NOMO-1 treated with dmso at 0.1 percent for 144 hours (cell line): Measurements from ENCODE around the gene FAM153A.
"Not testable (repeated sequence)": the region's sequence is repeated elsewhere in the genome, so short reads cannot be mapped to it uniquely, and the experiment has no call there.

Source experiments
- DNase-seq: peaks from one replicate; lab custom pipeline; 2025; ENCODE audit not compliant: unreplicated experiment; lab: John Stamatoyannopoulos, UW

FAM153A gene

DNA sequence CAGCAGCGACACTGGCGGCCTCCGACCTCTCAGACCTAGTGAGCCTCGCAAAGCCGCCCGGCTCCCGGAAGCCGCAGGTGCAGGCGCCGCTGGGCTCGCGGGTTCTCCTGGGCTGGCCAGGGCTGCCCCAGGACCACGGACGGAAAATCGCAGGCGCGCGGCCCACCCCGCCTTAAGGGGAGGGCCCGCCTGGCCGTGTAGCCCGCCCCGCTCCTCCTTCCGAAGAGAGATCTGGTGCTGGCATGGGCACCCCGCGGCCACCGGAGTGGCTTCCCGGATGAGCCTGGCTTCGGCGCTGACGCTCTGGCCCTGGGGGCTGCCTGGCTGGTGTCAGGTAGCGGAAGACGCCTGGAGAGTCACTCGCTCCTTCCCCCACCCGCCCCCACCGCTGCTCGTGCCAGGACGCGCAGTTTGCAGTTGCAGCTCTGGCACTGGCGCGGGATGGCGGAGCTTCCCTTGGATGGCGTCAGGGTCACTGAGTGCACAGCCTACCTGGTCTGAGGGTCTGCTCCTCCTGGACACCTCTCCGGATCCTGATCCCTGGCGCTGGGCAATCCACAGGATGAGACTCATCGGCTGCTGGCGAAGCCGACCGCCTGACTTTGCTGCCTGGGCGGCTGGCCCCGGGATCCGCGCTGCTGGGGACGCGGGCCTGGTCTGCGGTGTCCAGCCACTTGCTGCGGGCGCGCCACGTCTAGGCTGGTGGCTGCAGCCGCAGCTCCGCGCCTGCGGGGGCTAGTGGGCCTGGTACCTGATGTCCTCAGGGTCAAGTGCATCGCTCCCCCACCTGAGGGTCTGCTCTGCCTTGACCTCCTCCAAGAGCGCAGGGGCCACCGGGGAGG, at the start of gene FAM153A:
FAM153A (minus strand) TSS at position 108 of the 842 bp plus-strand sequence.
- not testable (repeated sequence) for DNase-seq

DNA sequence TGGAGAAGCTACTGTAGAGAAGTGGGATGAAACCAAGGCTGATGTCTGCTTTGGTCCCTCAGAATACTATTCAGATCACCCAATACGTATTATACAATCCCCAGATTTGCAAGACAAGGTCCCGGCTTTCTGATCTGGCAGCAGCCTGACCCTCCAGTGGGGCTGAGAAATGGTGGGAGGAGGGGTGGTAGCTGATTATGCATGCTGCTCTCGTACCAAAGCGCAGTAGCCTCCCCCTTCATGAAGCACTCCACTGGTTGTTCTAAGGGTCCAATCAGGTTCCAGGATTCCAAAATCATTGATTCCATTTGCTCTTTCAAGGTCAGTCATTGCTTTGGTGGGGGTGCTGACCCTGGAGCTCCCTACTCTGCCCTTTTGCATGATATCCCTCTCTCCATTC, 49.6 kb upstream of the FAM153A start:
- DNase-seq: not testable (repeated sequence)

DNA sequence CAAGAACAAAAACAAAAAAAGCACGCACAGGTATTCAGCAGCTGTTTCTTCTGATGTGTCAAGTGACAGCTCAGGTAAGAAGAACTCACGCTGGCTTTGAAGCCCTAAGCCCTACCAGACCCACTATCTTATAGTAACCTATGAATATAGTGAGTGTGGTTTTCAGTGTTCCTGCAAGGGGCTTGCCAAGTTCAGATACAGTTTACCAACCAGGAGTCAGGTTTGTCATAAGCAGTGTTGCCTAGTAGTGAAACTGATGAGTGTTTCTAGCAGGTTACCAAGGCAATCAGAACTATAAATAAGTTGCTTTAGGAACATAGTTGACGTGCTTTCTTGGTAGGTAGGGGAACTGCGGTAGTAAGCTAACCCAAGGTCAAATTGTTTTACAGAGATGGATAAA, 43.4 kb upstream of the FAM153A start:
- DNase-seq: not testable (repeated sequence)

DNA sequence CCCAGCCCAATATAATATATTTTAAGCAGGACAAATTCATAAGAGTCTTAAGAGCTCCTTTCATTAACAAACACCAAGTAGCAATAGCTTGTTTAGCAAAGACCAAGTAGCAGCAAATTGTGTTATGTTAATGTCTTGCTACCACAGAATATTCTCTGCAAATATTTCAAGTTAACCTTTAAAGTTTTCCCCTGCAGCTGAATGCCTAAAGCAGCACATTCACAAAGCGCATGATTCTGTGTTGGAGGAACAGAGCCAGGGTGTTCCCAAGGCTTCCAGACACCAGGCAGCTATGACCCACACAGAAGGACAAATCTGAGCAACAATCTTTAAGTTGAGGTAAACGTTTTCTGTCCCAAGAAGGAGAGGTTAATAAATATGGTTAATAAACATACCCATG, 42.1 kb upstream of the FAM153A start:
- not testable (repeated sequence) for DNase-seq

DNA sequence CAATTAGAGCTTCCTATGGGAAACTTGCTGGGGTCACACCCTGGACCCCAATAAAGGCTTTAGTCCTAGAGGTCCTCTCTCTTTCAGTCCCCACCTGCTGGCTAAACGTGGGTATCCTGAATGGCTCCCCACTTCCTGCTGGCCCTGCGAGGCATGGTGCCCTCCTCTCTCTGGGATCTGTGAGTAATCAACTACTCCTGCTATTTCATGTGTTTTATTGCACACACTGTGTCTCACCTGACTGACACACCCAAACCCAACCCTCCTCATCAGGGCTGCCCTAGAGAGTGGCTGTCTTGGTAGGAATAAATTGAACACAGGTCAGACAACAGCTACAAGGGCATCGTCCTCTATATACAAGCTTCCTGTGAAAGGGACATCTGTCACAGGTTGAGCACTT, 39.8 kb upstream of the FAM153A start:
- DNase-seq: not testable (repeated sequence)

DNA sequence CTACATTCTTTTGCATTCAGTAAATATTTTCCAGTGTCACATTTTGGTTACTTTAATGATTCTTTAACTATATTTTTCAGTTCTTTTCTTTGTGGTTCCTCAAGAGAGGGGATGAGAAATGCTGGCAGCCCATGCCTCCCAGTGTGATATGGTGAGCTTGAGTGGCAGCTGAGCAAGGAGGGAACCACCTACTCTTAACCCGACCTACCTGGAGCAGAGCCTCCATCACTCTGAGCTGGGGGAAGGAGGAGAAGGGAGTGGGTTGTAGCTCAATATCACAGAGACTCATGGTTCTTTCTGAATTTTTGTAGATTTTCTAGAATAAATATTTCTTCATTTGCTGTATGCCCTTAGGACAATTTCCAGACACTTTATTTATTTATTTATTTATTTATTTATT, 37.0 kb upstream of the FAM153A start:
- not testable (repeated sequence) for DNase-seq

DNA sequence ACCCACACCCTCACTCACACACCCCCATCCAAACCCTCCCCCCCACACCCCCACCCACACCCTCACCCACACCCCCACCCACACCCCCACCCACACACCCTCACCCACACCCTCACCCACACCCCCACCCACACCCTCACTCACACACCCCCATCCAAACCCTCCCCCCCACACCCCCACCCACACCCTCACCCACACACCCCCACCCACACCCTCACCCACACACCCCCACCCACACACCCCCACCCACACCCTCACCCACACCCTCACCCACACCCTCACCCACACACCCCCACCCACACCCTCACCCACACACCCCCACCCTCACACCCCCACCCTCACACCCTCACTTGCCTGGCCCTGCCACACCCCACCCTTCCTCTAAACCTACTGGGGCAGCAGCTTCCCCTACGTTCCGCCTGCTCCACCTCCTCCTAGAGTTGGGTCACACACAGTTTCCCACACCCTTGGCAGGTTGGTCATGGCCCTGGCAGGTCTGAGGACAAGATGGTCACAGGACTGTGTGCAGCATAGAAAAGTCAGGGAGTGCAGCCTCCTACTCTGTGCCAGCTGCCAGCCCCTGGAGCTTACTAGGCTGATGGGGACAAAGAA, 30.2 kb upstream of the FAM153A start:
- DNase-seq: not testable (repeated sequence)

DNA sequence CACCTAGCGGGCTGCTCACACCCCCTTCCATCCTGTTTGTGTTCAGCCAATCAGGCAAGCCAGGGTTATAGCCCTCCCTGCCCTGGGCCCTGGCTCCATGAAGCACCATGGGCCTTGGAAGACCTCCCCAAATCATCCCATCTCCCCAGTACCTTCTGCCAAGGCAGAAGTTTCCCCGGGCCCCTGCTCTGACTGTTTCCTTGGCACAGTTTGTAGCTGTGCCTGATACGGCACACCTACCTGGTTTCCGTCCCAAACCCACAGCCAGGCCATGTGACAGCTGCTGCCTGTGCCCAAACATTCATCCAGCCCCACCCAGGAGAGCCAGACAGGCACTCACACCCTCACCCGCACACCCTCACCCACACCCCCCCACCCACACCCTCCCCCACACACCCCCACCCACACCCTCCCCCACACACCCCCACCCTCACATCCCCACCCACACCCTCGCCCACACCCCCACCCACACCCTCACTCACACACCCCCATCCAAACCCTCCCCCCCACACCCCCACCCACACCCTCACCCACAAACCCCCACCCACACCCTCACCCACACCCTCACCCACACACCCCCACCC, 29.6 kb upstream of the FAM153A start:
- DNase-seq: not testable (repeated sequence)

DNA sequence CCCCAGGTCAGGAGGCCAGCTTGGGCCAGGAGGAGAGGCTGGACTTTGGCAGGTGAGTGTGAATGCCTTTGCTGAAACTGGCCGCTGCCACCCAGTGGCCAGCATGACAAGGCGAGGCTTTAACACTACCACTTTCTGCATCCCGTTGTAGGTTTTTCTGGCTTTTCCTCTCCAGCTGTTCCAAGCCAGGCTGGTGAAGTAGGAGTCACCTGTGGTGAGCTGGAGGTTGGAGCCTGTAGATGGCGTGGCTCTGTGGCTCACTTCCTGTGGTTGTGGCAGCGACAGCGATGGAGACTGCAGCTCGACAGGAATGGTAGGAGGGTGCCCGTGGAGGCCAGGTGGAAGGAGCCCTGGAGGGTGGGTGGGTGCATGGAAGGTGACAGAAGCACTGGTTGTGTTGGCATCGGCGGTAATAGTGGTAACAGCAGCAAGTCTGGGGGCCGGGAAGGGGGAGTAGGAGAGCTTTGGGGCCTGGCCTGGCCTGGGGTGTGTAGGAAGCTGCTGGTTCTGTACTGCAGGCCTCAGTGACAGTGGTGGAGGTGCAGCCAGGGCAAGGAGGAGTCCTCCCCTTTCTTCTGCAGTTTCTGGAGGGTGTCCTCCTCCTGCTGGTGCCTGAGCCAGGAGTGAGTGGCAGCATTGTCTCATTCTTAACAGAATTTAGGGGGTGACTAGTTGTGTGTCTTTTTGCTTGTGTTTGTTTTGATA, 26.7 kb upstream of the FAM153A start:
- DNase-seq: not testable (repeated sequence)

DNA sequence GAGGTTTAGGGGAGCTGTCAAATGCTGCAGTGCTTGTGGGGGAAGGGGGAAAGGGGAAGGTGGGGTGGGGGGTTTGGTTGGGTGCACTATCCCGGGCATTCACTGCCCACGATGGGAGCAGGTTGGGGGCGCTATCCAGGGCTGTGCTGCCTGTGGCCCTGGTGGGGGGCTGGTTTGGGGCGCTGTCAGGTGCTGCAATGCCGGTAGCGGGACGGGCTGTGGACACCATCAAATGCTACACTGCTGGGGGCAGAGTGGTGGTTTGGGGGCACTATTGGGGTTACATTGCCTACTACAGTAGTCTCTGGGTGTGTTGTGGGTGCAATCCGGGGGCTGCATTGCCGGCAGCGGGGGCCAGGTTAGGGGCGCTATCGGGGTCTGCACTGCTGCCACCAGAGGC, 25.7 kb upstream of the FAM153A start:
- DNase-seq: not testable (repeated sequence)

DNA sequence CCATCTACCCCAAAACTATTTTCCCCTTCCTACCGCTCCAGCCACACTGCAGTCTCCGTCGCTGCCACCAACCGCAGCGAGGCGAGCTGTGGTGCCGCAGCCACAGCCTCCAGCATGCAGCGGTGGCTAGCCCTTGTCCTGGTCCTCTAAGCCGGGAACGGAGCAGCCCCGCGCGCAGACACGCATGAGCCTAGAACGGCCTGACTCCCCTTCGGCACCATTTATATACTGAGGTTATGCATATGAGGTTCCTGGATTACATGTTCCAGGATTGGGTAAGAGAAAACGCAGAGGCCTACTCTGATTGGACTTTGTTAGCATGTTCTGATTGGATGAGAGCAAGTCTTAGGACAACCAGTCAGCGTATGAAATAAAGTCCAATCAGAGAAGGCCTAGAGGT, 24.6 kb upstream of the FAM153A start:
- not testable (repeated sequence) for DNase-seq

DNA sequence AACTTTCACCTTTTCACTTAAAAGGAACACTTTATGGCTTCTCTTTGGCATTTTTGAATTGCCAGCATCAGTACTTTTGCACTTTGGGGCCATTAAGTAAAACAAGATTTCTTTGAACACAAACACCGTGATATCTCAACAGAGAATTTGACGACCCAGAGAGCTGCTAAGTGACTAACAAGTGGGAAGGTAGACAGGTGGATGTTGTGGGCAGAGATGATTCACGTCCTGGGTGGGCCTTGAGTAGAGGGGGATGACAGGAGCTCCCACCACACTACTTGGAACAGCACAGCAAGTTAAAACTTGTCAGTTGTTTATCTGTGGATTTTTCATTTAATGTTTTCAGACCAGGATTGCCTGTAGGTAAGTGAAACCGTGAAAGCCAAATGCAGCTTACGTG, 18.7 kb upstream of the FAM153A start:
- DNase-seq: not testable (repeated sequence)

DNA sequence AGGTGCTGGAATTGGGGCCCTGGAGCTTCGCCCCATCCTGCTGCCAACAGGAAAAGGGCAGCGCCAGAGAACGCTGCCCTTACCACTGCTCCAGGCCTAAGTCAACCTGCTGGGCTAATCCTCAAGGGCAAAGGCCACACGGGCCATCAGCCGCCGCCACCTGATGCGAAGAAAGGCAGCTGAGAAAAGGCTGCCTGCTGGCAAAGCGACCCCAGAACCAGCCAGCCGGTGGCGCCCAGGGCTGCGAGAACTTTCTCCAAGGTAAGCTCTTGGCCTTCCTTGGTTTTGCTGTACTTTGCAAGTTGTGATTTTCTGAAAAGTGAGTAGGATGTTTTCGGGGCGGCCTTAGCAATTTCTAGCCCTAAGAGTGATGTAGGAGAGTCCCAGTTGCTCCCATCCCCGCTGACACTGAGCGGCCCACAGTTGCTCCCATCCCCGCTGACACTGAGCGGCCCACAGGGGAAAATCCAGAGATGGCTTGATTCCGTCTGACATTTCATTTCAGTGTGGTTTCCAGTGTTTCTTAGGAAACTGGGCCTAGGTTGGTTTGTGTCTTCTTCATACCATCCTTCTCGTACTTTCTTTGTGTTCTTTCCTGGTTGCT, 15.6 kb upstream of the FAM153A start:
- not testable (repeated sequence) for DNase-seq

DNA sequence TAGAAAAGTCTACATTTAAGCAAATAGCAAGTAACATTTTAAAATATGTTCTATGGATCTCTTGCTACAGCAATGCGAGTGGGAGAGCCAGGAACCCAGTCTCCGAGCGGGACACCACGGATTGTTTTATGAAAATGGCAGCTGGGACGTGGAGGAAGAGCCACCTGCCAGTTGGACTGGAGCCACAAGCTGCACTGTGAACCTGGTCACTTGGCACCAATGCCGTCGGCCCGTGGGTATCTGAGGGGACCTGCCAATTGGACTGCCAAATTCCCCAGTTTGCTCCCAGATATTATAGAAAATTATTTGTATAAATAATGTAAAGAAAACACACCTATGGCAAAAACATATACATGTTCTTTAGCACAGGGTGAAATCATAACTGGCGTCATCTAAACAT, 10.6 kb upstream of the FAM153A start:
- not testable (repeated sequence) for DNase-seq

DNA sequence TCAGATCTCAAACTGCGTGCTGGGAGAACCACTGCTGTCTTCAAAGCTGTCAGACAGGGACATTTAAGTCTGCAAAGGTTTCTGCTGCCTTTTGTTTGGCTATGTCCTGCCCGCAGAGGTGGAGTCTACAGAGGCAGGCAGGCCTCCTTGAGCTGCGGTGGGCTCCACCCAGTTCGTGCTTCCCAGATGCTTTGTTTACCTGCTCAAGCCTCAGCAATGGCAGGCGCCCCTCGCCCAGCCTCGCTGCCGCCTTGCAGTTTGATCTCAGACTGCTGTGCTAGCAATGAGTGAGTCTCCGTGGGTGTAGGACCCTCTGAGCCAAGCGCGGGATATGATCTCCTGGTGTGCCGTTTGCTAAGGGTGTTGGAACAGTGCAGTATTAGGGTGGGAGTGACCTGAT, 8.9 kb upstream of the FAM153A start:
- not testable (repeated sequence) for DNase-seq

DNA sequence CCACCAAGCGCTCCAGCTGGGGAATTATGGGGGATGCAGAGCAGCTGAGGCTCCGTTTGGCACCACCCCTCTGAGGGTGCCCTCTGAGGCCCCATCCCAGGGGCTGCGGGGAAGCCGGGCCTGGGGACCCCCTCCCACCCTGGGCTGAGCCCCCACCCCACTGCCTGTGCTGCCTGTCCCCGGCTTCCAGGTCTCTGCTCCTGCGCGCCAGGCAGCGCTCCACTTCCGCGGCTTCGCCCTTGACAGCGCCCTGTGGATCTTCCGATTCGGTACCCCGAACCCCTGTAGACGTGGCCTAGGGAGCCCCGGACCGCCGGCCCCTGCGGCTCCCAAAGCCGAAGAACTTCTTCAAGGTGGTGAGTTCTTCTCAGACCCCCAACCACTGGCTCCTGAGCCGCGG, 530 bp downstream of the FAM153A start:
- DNase-seq: not testable (repeated sequence)

DNA sequence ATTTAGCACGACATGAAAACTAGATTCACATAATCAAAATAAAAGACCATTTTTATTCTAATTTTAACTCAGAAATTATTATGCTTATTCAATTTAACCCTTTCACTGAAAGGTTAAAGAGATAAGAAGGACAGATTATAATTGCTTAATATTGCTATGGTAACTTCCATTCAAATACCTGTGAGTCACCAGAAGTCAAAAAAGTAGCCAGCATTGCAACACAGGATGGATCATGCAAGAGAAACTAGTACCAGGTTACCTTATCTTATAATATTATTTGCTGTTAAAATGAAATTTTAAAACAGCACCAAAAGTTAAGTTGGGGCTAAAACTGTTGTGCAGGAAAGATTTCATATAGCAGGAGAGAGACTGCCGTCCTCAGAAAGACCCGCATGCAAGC, 11.5 kb downstream of the FAM153A start:
- DNase-seq: not testable (repeated sequence)

DNA sequence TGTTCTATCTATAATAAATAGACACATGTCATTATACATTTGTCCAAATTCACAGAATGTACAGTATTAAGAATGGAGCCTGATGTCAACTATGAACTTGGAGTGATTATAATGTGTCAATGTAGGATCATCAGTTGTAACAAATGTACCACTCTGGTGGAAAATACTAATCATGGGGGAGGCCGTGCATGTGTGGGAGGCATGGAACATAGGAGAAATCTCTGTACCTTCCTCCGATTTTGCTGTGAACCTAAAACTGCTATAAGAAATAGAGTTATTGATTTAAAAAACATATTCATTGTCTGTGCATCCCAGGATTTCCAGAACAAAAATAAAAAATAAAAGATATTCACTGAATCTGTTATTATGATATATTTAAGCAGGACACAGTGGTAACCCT, 12.1 kb downstream of the FAM153A start:
- DNase-seq: not testable (repeated sequence)

DNA sequence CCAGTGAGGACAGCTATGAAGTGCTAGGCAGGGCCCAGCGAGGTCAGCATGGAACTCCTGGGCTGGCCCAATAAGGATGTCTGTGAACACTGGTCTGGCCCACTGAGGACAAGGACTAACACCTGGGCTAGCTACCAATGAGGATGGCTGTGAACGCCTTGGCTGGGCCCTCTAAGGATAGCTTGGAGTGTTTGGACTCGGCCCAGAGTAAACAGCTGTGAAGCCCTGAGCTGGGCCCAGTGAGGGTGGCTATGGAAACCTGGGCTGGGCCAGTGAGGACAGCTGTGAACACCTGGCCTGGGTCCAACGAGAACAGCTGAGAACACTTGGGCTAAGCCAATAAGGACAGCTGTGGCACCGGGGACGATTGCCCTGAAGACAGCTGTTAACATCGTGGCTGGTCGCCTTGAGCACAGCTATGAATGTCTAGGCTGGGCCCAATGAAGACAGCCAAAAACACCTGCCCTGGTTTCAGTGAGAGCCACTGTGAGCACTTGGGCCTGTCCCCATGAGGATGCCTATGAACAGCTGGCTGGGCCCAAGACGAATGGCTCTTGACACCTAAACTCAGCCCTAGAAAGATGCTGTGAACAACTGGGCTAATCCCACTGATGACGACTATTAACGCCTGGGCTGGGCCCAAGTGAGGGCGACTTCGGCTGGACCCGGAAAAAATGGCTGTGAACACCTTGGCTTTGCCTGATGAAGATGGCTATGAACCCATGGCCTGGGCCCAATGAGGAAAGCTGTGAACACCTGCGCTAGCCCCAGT, 18.8 kb downstream of the FAM153A start:
- not testable (repeated sequence) for DNase-seq

DNA sequence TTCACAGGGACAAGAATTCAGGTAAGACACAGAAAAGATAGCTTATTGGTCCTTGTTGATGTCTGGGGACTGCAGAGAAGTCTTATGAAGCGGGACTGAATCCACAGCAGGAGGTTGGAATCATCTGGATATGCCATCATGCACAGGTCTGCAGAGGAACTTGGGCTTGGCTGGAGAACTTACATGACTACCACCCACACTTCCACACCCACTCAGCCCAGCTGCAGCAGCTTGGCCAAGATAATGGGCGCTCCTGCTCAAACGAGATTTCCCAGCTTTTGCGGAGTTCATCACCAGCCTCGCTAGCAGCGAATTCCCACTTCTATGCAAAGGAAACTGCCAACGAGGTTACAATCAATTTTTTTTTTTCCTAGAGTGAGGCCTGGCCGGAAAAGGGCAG, 21.7 kb downstream of the FAM153A start:
- DNase-seq: not testable (repeated sequence)
